ENCODE results near the gene ZBTB5.
"Not testable (repeated sequence)": the region's sequence is repeated elsewhere in the genome, so short reads cannot be mapped to it uniquely, and the experiment has no call there.

The ZBTB5 gene

GRCh38 chr9:37485389-37486255, 20.4 kb upstream of the ZBTB5 start, which contains the start of gene POLR1E:
TSS of gene POLR1E (plus strand) at chr9:37485948. CDS start at chr9:37486048, 100 bp downstream.
- DNase-seq (ENCODE audit: low spot score): peak; percentile 84

- no peak for DNase-seq (ENCODE audit: low spot score)
These were observed 15.5 kb upstream of the ZBTB5 start for GRCh38 chr9:37480759-37481158.

GRCh38 chr9:37477987-37478619, 12.9 kb upstream of the ZBTB5 start:
- DNase-seq (ENCODE audit: low spot score): not testable (repeated sequence)

GRCh38 chr9:37477443-37477842, 12.2 kb upstream of the ZBTB5 start:
- not testable (repeated sequence) for DNase-seq (ENCODE audit: low spot score)

GRCh38 chr9:37476930-37477329, 11.7 kb upstream of the ZBTB5 start:
- no peak for DNase-seq (ENCODE audit: low spot score)

- no peak for DNase-seq (ENCODE audit: low spot score)
These were observed 9.2 kb upstream of the ZBTB5 start for GRCh38 chr9:37474438-37474837.

- DNase-seq (ENCODE audit: low spot score): not testable (repeated sequence)
These were observed 8.7 kb upstream of the ZBTB5 start for GRCh38 chr9:37473982-37474381.

- DNase-seq (ENCODE audit: low spot score): peak; percentile 97
These were observed 6.9 kb upstream of the ZBTB5 start for GRCh38 chr9:37471942-37472684.

- no peak for DNase-seq (ENCODE audit: low spot score)
These were observed 3.4 kb upstream of the ZBTB5 start for GRCh38 chr9:37468620-37469019.

- DNase-seq (ENCODE audit: low spot score): not testable (repeated sequence)
These were observed 2.3 kb upstream of the ZBTB5 start for GRCh38 chr9:37467530-37467929.

- DNase-seq (ENCODE audit: low spot score): peak; percentile 56
These were observed 923 bp upstream of the ZBTB5 start for GRCh38 chr9:37466037-37466709.

GRCh38 chr9:37464426-37465248, 613 bp downstream of the ZBTB5 start:
- DNase-seq (ENCODE audit: low spot score): peak; percentile 74

GRCh38 chr9:37464006-37464405, 1.2 kb downstream of the ZBTB5 start:
- no peak for DNase-seq (ENCODE audit: low spot score)

GRCh38 chr9:37456817-37457216, 8.4 kb downstream of the ZBTB5 start:
- DNase-seq (ENCODE audit: low spot score): no peak

GRCh38 chr9:37455884-37456647, 9.2 kb downstream of the ZBTB5 start:
- no peak for DNase-seq (ENCODE audit: low spot score)

GRCh38 chr9:37454238-37454637, 11.0 kb downstream of the ZBTB5 start:
- no peak for DNase-seq (ENCODE audit: low spot score)

GRCh38 chr9:37453827-37454226, 11.4 kb downstream of the ZBTB5 start:
- DNase-seq (ENCODE audit: low spot score): no peak

GRCh38 chr9:37452611-37453010, 12.6 kb downstream of the ZBTB5 start:
- no peak for DNase-seq (ENCODE audit: low spot score)

GRCh38 chr9:37451628-37452027, 13.6 kb downstream of the ZBTB5 start:
- no peak for DNase-seq (ENCODE audit: low spot score)

- DNase-seq (ENCODE audit: low spot score): no peak
These were observed 15.2 kb downstream of the ZBTB5 start for GRCh38 chr9:37449862-37450632.

Measured in kidney capillary endothelial cell (primary cell).